Keratinocyte (primary cell): ENCODE data around the gene OR56B4.
"Not testable (repeated sequence)": the region's sequence is repeated elsewhere in the genome, so short reads cannot be mapped to it uniquely, and the experiment has no call there.

Experiments
- EZH2 ChIP-seq: IDR thresholded peaks from one replicate; pipeline ENCODE4 v1.6.1; 2012; ENCODE audit warnings: inconsistent platforms, mild to moderate bottlenecking, low read length, moderate library complexity
- TF ChIP-seq, protein P1 (sequence below), 3 experiments: IDR thresholded peaks in 1 of 3; conservative IDR thresholded peaks in 1 of 3; optimal IDR thresholded peaks in 1 of 3; 2 replicates in 2 of 3; 3 replicates in 1 of 3; pipeline versions ENCODE3 to v1.5.1; 2011; ENCODE audit warnings: low read length in 3 of 3, mild to moderate bottlenecking in 3 of 3, moderate library complexity in 2 of 3, control low read depth in 1 of 3, inconsistent platforms in 1 of 3; ENCODE audit not compliant: insufficient read depth in 2 of 3; ENCODE audit errors: extremely low read depth in 1 of 3

DNA sequence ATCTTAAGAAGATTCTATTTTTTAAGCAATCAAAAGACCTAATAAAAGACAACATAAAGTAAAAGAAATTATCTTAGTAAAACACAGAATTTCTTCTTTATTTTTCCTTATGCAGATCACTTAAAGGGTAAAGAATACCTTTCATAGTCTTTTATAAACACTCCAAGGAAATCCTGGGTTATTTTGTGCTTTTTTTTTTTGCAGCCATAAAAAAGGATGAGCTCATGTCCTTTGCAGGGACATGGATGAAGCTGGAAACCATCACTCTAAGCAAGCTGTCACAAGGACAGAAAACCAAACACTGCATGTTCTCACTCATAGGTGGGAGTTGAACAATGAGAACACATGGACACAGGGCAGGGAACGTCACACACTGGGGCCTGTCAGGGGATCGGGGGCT is 28.5 kb downstream of the OR56B4 start:
- TF ChIP-seq, protein P1, sequence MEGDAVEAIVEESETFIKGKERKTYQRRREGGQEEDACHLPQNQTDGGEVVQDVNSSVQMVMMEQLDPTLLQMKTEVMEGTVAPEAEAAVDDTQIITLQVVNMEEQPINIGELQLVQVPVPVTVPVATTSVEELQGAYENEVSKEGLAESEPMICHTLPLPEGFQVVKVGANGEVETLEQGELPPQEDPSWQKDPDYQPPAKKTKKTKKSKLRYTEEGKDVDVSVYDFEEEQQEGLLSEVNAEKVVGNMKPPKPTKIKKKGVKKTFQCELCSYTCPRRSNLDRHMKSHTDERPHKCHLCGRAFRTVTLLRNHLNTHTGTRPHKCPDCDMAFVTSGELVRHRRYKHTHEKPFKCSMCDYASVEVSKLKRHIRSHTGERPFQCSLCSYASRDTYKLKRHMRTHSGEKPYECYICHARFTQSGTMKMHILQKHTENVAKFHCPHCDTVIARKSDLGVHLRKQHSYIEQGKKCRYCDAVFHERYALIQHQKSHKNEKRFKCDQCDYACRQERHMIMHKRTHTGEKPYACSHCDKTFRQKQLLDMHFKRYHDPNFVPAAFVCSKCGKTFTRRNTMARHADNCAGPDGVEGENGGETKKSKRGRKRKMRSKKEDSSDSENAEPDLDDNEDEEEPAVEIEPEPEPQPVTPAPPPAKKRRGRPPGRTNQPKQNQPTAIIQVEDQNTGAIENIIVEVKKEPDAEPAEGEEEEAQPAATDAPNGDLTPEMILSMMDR (optimal IDR thresholded peaks at IDR 0.05 in 1 of 3, IDR thresholded peaks at IDR 0.05 in 1 of 3, conservative IDR thresholded peaks at IDR 0.05 in 1 of 3; ENCODE audit: extremely low read depth in 1 of 3, insufficient read depth in 2 of 3, low read length in 3 of 3): not testable (repeated sequence)
- not testable (repeated sequence) for TF ChIP-seq EZH2
